Activated CD4-positive, alpha-beta T cell treated with anti-CD3 and anti-CD28 coated beads, Interleukin-2, Interleukin-6, amounts not matched to agents 100 ng/mL and 50 ng/mL, durations not matched to agents 16 hours and 8 hours (primary cell): ENCODE measurements around the gene TMEM165.

ENCODE experiments used
- DNase-seq: peaks from one replicate; pipeline ENCODE4 v3.0.0-alpha.2; 2020

Gene TMEM165

GRCh38 chr4:55369968-55370367 is 25.8 kb upstream of the TMEM165 start:
- DNase-seq: no peak

DNA sequence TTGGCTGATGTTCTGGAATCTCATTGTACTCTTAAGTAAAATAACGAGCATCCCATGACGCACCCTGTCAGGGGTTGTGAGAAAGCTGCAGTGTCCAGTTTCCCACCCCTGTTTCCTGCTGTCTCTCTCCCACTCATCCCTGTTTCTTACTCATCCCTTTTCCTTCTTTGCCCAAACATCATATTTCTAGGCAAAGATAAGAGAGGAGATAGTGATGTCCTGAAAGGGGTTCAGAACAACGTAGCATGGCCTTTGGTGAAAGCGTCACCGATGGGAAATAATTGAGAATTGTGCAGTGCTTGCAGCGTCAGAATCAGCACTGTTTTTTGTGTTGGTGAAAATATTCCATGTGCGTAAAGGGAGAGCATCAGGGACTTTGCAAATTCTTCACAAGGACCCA is 23.5 kb upstream of the TMEM165 start:
- DNase-seq: no peak

- no peak for DNase-seq
Measured at GRCh38 chr4:55373461-55373860, 22.3 kb upstream of the TMEM165 start.

DNA sequence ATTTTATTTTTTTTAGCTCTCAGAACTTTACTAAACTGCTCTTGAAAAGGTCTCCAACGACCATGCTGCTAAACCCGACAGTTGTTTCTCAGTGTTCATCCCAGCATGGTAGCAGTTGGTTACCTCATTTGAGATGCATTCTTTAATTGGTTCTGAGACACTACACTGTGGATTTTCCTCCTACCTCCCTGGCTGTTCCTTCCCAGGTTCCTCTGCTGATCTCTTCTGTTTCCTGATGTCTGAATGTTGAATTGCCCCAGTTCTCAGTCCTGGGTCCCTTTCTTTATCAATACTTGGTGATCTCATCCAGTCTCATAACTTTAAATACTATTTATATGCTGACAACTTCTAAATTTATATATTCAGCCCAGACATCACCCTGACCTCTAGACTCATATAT is 19.1 kb upstream of the TMEM165 start:
- no peak for DNase-seq

DNA sequence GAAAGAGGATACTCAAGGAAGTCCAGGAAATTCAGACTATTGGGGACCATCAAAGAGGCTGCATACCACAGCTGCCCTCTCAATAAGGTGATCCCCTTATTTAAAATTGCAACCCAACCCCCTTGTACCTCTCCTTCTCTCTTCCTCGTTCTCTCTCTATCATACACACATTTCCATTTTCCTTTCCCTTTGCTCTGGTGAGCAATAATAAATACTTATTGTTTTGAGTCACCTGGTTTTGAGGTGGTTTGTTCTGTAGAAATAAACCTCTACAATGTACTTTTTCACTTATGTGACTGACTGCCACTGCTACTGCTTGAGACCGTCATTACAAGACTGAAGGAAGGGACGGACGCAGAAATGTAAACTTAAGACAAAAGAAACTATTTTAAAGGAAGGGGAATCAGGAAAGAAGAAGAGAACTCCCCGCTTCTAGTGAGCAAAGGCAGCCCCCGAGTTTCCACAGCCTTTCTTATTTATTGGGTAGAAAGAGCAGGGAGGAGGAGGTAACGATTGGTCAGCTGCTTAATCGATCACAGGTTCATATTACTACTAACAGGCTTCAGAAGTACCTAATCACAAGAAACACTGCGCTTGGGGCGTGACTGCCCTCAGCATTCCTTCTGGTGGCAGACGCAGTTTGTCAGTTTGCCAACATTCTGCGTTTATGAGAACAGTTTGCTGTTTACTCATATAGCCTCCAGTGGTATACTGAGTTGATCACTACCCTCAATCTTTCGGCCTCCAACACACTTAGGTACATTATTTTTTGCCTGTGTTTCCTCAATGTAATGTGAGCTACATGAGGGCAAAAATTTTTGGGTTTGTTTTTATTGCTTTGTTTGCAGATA is 16.9 kb upstream of the TMEM165 start:
- no peak for DNase-seq

DNA sequence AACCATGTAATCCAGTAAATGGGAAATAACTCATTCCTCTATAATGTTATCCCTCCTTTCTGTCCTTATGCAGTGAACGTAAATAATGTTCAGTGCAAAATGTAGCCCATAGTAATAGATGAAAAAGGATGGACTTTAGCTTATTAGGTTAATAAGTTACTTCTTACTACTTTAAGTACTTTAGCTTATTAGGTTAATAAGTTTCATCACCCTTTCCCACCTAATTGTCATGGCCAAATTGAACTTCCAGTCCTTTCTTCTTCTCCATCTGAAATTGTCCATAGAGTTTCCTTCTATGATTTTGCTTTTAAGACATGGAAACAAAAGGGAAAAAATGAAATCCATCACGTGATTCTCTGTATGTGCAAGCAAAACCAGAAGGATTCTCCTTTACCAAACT is 15.2 kb upstream of the TMEM165 start:
- no peak for DNase-seq

- DNase-seq: no peak
Measured at GRCh38 chr4:55381502-55381901, 14.3 kb upstream of the TMEM165 start.

- DNase-seq: no peak
Measured at GRCh38 chr4:55382488-55383003, 13.2 kb upstream of the TMEM165 start.

DNA sequence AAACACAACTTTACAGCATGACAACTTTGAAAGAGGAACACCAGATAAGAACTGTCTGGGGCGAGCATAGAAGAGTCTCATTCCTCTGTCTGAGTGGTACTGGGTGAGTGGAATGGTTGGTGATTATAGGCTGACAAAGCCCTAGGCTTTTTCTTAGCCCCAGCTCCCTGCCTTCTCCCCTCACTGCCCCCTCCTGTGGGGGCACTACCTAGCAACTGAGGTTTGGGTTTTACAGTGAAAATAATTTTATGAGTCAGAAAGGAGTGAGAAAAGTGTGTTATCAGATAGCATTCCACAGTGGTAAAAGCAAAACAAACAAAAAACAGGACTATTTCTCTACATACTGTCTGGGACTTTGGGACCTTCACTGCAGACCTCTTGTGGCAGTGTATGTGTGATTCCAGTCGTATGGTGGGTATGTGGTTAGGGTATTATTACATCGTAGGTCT is 10.5 kb upstream of the TMEM165 start:
- no peak for DNase-seq

GRCh38 chr4:55386073-55386472 is 9.7 kb upstream of the TMEM165 start:
- peak; percentile 43 for DNase-seq

GRCh38 chr4:55386840-55387239 is 8.9 kb upstream of the TMEM165 start:
- no peak for DNase-seq

GRCh38 chr4:55393461-55394320 is 2.1 kb upstream of the TMEM165 start:
- no peak for DNase-seq

DNA sequence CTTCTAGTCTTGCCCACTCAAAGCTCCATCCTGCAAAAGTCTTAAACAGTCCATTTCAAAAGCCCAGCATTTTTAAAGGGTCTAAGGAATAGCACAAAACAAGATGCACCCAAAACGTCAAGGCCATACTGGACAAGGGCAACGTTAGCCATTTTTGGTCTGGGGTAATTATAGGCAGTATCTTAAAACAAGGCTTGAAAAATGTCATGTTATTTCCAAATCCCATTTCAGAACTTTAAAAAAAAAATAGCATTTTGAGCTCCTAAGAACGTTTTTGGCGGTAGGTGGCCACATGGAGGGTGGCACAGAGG is 584 bp upstream of the TMEM165 start:
- DNase-seq: no peak

GRCh38 chr4:55396308-55397125 is 760 bp downstream of the TMEM165 start:
- DNase-seq: peak; percentile 45

DNA sequence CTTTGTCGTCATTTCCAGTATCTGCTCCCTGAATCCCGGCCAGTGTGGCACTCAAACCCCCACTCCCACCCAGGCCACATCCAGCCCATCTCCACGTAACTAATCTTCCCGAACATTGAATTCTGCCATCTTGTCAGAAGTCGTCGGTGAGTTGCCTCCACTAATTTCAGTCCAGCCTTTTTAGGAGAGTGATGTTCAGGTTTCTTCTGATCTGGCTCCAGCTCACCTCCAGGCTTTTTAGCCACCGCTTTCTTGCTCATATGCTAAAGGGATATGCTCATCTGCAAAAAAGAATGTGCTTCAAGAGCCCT is 1.3 kb downstream of the TMEM165 start:
- DNase-seq: no peak

DNA sequence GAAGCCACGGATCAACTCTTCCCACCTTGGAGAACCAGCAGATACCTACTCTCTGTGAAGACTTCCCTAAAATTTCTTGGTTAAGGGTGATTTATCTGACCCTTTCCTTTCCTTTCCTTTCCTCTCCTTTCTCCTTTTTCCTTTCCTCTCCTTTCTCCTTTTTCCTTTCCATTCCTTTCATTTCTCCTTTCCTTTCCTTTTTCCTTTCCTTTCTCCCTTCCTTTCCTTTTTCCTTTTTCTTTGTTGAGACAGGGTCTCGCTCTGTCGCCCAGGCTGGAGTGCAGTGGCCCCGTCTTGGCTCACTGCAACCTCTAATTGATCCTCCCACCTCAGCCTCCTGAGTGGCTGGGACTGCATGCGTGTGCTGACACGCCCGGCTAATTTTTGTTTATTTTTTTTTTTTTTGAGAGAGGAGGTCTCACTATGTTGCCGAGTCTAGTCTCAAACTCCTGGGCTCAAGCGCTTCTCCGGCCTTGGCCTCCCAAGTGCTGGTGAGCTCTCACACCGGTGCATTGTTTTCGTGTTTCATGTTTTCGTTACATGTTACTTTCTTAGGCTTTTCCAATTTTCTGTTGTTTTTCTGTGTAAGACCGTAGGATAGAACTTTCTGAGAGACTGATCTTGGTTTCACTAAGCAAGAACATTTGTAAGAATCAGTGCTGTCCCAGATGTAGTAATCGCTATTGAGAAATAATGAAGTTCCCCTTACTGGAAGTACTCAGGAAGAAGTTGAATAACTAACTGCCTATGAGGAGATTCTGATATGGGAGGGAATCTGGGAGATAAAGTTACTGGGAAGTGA is 2.0 kb downstream of the TMEM165 start:
- no peak for DNase-seq

DNA sequence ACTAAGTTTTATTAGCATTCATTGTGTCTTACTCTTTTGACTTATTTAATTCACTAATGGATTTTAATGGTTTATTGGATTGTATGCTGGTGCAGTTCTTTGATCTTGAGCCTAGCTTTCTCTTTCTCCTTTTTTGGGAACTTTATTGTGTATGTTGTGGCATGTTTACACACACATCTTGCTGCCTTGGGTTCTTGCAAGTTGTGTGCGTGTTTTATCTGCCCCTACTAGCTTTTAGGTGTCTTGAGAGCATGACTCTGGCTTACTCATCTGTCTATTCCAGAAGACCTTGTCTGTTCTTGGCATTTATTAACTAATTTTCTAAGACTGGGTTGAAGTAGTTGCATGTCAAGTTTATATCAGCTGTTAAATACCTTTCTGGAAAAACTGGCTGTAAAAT is 2.7 kb downstream of the TMEM165 start:
- no peak for DNase-seq

DNA sequence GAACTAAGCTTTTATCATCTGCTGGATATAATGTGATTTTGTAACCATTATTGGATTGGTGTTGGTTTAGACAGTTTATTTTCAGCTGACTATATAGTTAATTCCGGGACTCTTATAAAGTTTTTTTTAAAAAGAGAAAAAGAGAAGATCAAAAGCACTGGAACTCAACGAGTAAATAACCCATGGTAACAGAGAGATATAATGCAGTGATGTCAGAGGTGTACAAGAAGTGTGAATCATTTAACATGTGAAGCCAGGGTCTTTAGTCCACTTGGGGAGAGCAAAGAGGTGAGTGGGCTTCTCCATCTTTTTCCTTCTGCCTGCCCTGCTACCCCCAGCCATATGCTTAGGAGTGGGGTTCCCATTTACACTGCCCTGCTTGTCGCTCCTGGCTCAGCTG is 3.2 kb downstream of the TMEM165 start:
- no peak for DNase-seq

GRCh38 chr4:55399581-55399980 is 3.8 kb downstream of the TMEM165 start:
- DNase-seq: no peak

- DNase-seq: no peak
Measured at GRCh38 chr4:55405073-55405472, 9.3 kb downstream of the TMEM165 start.

DNA sequence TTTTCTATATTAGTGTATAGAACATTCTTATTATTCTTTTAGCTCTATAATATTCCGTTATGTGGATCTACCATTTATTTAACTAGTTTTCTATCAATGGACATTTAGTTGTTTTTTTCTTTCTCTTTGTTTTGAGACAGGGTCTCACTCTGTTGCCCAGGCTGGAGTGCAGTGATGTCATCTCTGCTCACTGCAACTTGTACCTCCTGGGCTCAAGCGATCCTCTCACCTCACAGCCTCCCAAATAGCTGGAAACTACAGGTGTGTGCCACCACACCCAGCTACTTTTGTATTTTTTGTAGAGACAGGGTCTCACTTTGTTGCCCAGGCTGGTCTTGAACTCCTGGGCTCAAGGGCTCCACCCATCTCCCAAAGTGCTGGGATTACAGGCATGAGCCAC is 10.8 kb downstream of the TMEM165 start:
- no peak for DNase-seq

DNA sequence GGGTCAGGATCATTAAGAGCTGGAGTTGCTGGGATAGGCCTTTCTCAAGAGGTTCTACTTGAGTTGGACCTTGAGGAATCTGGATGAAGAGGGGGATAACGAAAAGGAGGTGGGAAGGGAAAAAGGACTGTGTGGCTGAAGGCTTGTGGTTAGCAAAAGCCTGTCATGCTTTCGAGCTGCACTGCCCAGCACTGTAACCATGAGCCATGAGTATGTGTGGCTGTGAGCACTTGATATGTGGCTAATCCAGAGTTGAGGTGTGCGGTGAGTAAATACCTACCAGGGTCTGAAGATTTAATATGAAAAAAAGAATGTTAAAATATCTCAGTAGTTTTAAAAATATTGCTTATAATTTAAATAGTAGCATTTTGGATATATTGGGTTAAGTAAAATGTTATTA is 11.4 kb downstream of the TMEM165 start:
- DNase-seq: no peak
